CD4-positive, alpha-beta T cell (primary cell): ENCODE measurements around the gene NCAPG2. TPM values are rescaled to one million over a fixed set of nuclear protein-coding genes. Genes with fewer than 3 reads are reported as not detected.
"Not testable (repeated sequence)": the region's sequence is repeated elsewhere in the genome, so short reads cannot be mapped to it uniquely, and the experiment has no call there.

Source experiments
- ATAC-seq: fragments of 200-7000 bp; cut with Tn5 transposase; one replicate; pipeline ENCODE4 v1.10.0; 2022; ENCODE audit warnings: mild to moderate bottlenecking; ENCODE audit not compliant: poor library complexity
- CTCF ChIA-PET: fragments of 350-600 bp; sonication (Branson Sonifier 250); formaldehyde crosslinking; loops from one replicate; lab custom pipeline; 2021; ENCODE audit warnings: antibody characterized with exemption, inconsistent platforms; lab: Charles Lee
- POLR2A ChIA-PET: fragments of 350-600 bp; sonication (Branson Sonifier 250); formaldehyde crosslinking; loops from one replicate; lab custom pipeline; 2021; ENCODE audit warnings: antibody characterized with exemption, inconsistent platforms; lab: Charles Lee
- DNase-seq, 14 experiments: peaks; one replicate each; pipeline ENCODE4 v3.0.0-alpha.2; 2013 to 2020; ENCODE audit warnings: mixed read lengths in 2 of 14
- H3K27ac ChIP-seq, 2 donors: one replicate each; pipeline versions ENCODE4 v1.5.1 to v1.7.0; 2013; ENCODE audit warnings: low read length in 2 of 2, low read depth in 1 of 2, mild to moderate bottlenecking in 1 of 2
- H3K27me3 ChIP-seq, 2 experiments: 1 replicate in 1 of 2; 2 replicates in 1 of 2; pipeline versions ENCODE4 v1.6.1 to v1.7.0; 2013; ENCODE audit warnings: low read length in 2 of 2, control low read depth in 1 of 2, mild to moderate bottlenecking in 1 of 2, moderate library complexity in 1 of 2; ENCODE audit not compliant: insufficient read depth in 2 of 2, control insufficient read depth in 1 of 2
- H3K36me3 ChIP-seq: one replicate; pipeline ENCODE4 v1.6.1; 2013; ENCODE audit warnings: low read length, control low read depth; ENCODE audit not compliant: insufficient read depth
- H3K4me1 ChIP-seq: one replicate; pipeline ENCODE4 v1.6.1; 2013; ENCODE audit warnings: low read length, control low read depth; ENCODE audit not compliant: insufficient read depth
- H3K4me3 ChIP-seq: one replicate; pipeline ENCODE4 v1.5.1; 2013; ENCODE audit warnings: mild to moderate bottlenecking, low read length, moderate library complexity
- H3K9me3 ChIP-seq, 2 experiments: 1 replicate in 1 of 2; 2 replicates in 1 of 2; pipeline versions ENCODE4 v1.6.1 to v1.7.0; 2013; ENCODE audit warnings: low read length in 2 of 2, mild to moderate bottlenecking in 2 of 2, control low read depth in 1 of 2, moderate library complexity in 1 of 2; ENCODE audit not compliant: control insufficient read depth in 1 of 2, insufficient read depth in 1 of 2
- H3K27ac Mint-ChIP-seq: one replicate; pipeline ENCODE4 v1.8.0; 2020; ENCODE audit warnings: mixed read lengths
- H3K27me3 Mint-ChIP-seq: one replicate; pipeline ENCODE4 v1.8.0; 2021; ENCODE audit warnings: mixed read lengths
- H3K36me3 Mint-ChIP-seq: one replicate; pipeline ENCODE4 v1.8.0; 2021; ENCODE audit warnings: low read depth, mixed read lengths
- H3K4me1 Mint-ChIP-seq: one replicate; pipeline ENCODE4 v1.8.0; 2021; ENCODE audit warnings: low read depth, mixed read lengths
- H3K4me3 Mint-ChIP-seq: one replicate; pipeline ENCODE4 v1.8.0; 2020; ENCODE audit warnings: mild to moderate bottlenecking, mixed read lengths
- H3K9me3 Mint-ChIP-seq: one replicate; pipeline ENCODE4 v1.8.0; 2020; ENCODE audit warnings: mixed read lengths
- CTCF ChIP-seq: fragments of 200-600 bp; IDR thresholded peaks from one replicate; pipeline ENCODE4 v1.8.0; 2022; ENCODE audit warnings: antibody characterized with exemption, mild to moderate bottlenecking
- intact Hi-C, 2 experiments: fragments of 100-400 bp; cut with DNase I in 1 of 2; cut with micrococcal nuclease in 1 of 2; formaldehyde crosslinking; loops; one replicate each; pipeline versions ENCODE4 v1.15.1 to v1.9.0; 2023 to 2025; cut with DNase I, micrococcal nuclease
- total RNA-seq, 174 experiments: library from RNA in 2 of 174; stranded (reverse) in 2 of 174; gene quantifications; one replicate each; pipeline ENCODE4 v1.2.3 and lab custom pipeline; 2021 to 2026

Gene NCAPG2
- total RNA-seq, 2 experiments from 2014 or later, result 9.9 to 11.8 TPM

GRCh38 chr7:158631574-158632195 lies 72.9 kb downstream of the NCAPG2 start:
- Histone ChIP-seq H3K27me3 (no peaks in the 10 kb centered on the region), H3K36me3 (peaks cover 3% of the 10 kb centered on the region), H3K27ac (no peak overlapping the region), H3K4me3 (no peak overlapping the region), H3K9me3 (no peaks in the 10 kb centered on the region), H3K4me1 (no peaks in the 10 kb centered on the region)
- ChIA-PET POLR2A (no interaction called here), CTCF (no interaction called here)
- Mint-ChIP-seq H3K9me3 (no peaks in the 10 kb centered on the region), H3K27ac (no peak overlapping the region), H3K36me3 (peaks cover 12% of the 10 kb centered on the region), H3K4me1 (no peaks in the 10 kb centered on the region), H3K4me3 (no peak overlapping the region), H3K27me3 (no peaks in the 10 kb centered on the region)
- no peak for DNase-seq
- no peak for ATAC-seq
- no peak for TF ChIP-seq CTCF
- intact Hi-C loops, result no loop called here

DNA sequence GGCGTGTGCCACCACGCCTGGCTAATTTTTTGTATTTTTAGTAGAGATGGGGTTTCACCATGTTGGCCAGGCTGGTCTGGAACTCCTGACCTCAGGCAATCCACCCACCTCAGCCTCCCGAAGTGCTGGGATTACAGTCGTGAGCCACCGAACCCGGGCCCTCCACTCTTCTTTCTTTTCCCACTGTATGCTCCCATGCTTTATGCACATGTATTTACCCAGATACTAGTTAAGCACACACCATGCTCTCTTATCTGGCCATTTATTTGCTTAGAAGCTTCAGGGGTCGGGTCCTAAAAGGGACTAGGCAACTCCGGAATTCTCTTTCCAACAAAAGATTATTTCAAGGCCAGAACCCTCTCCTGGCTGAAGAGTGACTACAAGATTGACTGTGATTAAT lies 78.3 kb downstream of the NCAPG2 start:
- intact Hi-C loops, H3K27ac ChIP-seq, H3K4me3 ChIP-seq, H3K9me3 ChIP-seq, CTCF ChIA-PET, H3K9me3 Mint-ChIP-seq, H3K4me1 ChIP-seq, H3K36me3 ChIP-seq, POLR2A ChIA-PET, H3K4me3 Mint-ChIP-seq, DNase-seq, H3K27me3 Mint-ChIP-seq, H3K27ac Mint-ChIP-seq, H3K27me3 ChIP-seq, ATAC-seq, H3K4me1 Mint-ChIP-seq: not testable (repeated sequence)
- peaks cover 12% of the 10 kb centered on the region for H3K36me3 Mint-ChIP-seq

DNA sequence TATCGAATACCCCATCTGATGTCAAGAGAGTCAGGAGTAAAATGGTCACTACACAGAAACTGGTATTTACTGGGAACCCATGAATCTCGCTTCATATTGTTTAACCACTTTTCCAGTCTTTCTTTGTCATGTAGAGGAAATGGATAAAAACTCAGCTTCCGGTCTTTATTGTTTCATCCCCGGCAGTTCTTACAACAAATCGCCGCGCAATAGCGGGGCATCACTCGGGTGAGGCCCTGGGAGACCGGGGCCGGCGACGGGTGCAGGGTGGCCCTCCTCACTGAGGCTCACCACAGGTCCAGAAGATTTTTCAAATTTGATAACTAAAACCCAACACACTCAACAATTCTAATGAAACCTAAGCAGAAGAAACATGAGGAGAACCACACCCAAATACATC lies 81.4 kb downstream of the NCAPG2 start:
- POLR2A ChIA-PET, result no interaction called here
- no peak for DNase-seq
- H3K36me3 ChIP-seq, result no peaks in the 10 kb centered on the region
- CTCF ChIA-PET, result no interaction called here
- no peak overlapping the region for H3K27ac Mint-ChIP-seq
- intact Hi-C loops, result no loop called here
- no peaks in the 10 kb centered on the region for H3K9me3 ChIP-seq
- no peak overlapping the region for H3K4me3 Mint-ChIP-seq
- H3K27me3 Mint-ChIP-seq, result no peaks in the 10 kb centered on the region
- no peaks in the 10 kb centered on the region for H3K27me3 ChIP-seq
- H3K4me1 ChIP-seq, result no peaks in the 10 kb centered on the region
- H3K27ac ChIP-seq, result no peak overlapping the region
- no peak for TF ChIP-seq CTCF
- ATAC-seq, result no peak
- H3K4me3 ChIP-seq, result no peak overlapping the region
- no peaks in the 10 kb centered on the region for H3K4me1 Mint-ChIP-seq
- H3K9me3 Mint-ChIP-seq, result no peaks in the 10 kb centered on the region
- H3K36me3 Mint-ChIP-seq, result no peaks in the 10 kb centered on the region

- H3K27ac ChIP-seq, result no peak overlapping the region
- intact Hi-C loops, result no loop called here
- TF ChIP-seq CTCF, result no peak
- Mint-ChIP-seq H3K4me1 (no peaks in the 10 kb centered on the region), H3K9me3 (no peaks in the 10 kb centered on the region), H3K27ac (no peak overlapping the region), H3K4me3 (no peak overlapping the region), H3K27me3 (no peaks in the 10 kb centered on the region), H3K36me3 (no peaks in the 10 kb centered on the region)
- ATAC-seq (no peak), DNase-seq (no peak)
- ChIA-PET POLR2A (no interaction called here), CTCF (no interaction called here)
- H3K27me3 ChIP-seq, result no peaks in the 10 kb centered on the region
- no peaks in the 10 kb centered on the region for H3K9me3 ChIP-seq
- H3K36me3 ChIP-seq, result no peaks in the 10 kb centered on the region
- no peaks in the 10 kb centered on the region for H3K4me1 ChIP-seq
- H3K4me3 ChIP-seq, result no peak overlapping the region
Observed at GRCh38 chr7:158620839-158621441, 83.7 kb downstream of the NCAPG2 start.
